Ovary (tissue), 3 donors: Measurements from ENCODE around the gene KRT78.

Source experiments
- CTCF ChIP-seq, 3 donors: fragments of 450-650 bp in 2 of 3; fragments of 200-600 bp in 1 of 3; IDR thresholded peaks; one replicate each; pipeline versions ENCODE4 v1.5.1 to v1.8.0; 2016 to 2022; ENCODE audit warnings: antibody characterized with exemption in 3 of 3, mild to moderate bottlenecking in 1 of 3
- EP300 ChIP-seq: sonication (generic); formaldehyde crosslinking; IDR thresholded peaks from one replicate; pipeline ENCODE4 v1.6.1; 2017; ENCODE audit warnings: antibody characterized with exemption
- POLR2A ChIP-seq: fragments of 450-650 bp; IDR thresholded peaks from one replicate; pipeline ENCODE4 v1.6.1; 2017; ENCODE audit warnings: antibody characterized with exemption, mild to moderate bottlenecking, moderate library complexity
- donor health status: DM: no; HTN: no; CAD: no.

- TF ChIP-seq CTCF (IDR thresholded peaks at IDR 0.05) = no peak
- TF ChIP-seq EP300 = no peak
- no peak for TF ChIP-seq POLR2A
These were observed 27.6 kb downstream of the KRT78 start for GRCh38 chr12:52821071-52821730.
